ENCODE measurements around the gene SH3D21.
A peak's percentile ranks its signal among the peaks of the same experiment; 100 is the strongest.

Gene SH3D21

DNA sequence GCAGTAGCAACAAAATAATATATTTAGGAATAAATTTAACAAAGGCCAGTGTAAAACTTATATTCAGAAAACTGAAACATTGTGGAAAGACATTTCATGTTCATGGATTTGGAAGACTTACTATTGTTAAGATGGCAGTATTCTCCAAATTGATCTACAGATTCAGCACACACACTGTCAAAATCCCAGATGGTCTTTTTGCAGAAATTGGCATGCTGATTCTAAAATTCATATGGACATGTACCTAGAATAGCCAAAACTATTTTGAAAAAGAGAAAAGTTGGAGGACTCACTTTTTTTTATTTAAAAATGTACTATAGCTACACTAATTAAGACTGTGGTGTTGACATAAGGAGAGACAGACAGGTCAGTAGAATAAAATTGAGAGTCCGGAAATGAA, 32.0 kb upstream of the SH3D21 start:
- TF ChIP-seq, protein P1, sequence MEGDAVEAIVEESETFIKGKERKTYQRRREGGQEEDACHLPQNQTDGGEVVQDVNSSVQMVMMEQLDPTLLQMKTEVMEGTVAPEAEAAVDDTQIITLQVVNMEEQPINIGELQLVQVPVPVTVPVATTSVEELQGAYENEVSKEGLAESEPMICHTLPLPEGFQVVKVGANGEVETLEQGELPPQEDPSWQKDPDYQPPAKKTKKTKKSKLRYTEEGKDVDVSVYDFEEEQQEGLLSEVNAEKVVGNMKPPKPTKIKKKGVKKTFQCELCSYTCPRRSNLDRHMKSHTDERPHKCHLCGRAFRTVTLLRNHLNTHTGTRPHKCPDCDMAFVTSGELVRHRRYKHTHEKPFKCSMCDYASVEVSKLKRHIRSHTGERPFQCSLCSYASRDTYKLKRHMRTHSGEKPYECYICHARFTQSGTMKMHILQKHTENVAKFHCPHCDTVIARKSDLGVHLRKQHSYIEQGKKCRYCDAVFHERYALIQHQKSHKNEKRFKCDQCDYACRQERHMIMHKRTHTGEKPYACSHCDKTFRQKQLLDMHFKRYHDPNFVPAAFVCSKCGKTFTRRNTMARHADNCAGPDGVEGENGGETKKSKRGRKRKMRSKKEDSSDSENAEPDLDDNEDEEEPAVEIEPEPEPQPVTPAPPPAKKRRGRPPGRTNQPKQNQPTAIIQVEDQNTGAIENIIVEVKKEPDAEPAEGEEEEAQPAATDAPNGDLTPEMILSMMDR (IDR thresholded peaks at IDR 0.05), result no peak

DNA sequence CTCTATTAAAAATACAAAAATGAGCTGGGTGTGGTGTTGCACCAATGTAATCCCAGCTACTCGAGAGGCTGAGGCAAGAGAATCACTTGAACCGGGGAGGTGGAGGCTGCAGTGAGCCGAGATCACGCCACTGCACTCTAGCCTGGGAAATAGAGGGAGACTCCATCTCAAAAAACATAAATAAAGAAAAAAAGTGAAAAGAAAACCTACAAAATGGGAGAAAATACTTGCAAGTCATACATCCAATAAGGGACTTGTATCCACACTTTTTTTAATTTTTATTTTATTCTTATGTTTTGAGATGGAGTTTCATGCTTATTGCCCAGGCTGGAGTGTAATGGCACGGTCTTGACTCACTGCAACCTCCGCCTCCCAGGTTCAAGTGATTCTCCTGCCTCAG, 29.5 kb upstream of the SH3D21 start:
- TF ChIP-seq, protein P1 (IDR thresholded peaks at IDR 0.05), result no peak

DNA sequence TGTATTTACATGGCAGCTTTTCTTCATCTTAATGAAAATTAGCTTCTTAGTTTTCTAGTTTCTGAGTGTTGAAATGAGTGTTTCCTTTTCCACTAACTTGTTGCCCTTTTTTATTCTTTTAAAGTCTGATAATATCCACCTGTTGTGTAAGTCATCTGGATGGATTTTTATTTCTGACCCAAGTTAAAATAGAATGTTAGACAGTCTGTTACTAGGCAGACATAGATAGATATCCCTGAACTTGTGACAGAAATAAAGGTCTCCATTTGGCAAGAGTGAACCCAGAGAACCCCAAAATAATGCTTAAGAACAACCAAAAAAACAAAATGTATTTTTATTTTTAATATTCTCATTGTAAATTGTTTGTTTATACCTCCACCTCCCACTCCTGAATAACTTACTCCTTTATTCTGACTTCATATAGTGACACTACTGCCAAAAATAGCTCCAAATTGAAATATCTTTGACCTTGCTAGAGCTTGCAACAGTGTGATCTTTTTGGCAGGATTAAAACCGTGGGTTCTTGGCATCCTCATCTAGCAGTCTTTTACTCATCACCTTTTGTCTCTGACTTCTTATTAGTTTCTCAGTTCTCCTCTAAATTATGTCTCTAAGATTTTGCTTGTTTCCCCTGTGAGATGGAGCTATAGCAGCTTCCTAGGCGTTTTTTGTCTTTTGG, 26.9 kb upstream of the SH3D21 start:
- TF ChIP-seq, protein P1 (IDR thresholded peaks at IDR 0.05), result no peak

DNA sequence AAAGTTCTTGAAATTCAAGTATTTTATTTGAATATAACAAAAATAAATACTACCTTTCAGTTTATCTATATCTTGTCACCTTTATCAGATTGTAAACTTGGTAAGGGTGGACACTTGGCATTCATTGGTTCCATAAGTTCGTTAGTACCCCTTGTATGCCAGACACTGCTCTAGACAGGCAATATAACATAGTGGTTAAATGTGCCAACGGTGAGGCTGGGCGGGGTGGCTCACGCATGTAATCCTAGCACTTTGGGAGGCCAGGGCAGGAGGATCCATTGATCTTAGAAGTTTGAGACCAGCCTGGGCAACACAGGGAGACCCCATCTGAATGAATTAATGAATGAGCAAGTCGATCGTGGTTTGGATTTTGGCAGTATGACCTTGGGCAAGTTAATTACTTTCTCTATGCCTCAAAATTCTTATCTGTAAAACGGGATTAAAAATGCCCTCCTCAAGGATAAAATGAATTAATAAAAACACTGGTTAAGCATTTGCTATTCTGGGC, 26.3 kb upstream of the SH3D21 start:
- TF ChIP-seq, protein P1 (IDR thresholded peaks at IDR 0.05), result no peak

DNA sequence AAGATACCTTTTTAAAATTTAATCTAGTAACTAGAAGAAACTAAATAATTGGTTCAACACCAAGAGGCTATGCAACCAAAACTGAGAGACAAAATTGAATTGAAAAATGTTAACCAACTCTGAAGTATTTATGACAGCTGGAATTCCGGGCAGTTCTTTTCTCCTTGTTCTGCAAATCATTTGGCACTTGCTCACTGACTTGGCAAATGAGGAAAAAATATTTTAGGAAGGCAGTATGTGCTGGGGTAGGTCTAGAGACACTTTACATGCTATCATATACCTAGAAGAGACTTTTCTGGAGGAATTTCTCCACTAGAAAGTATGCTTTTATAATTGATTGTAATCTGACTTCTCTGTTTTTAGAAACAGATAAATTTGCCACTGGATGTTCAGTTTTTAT, 22.1 kb upstream of the SH3D21 start:
- TF ChIP-seq, protein P1 (IDR thresholded peaks at IDR 0.05), result no peak

DNA sequence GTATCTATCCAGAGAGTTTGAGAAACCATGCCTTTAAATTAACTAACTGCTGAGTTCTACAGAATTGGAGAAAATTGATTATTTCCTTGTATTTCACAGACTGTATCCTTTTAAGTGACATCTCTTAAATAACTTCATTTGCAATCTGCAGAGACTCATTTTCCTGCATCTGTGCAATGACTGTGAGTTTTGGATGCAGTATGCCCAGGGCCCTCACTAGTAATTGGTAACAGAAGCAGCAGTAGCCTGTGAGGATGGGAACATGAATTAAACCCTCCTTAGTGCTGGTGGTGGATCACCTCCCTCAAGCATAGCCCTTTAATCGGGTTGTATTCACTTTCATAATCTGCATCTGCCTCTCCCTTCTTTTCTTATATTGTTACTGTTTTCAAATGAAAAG, 21.7 kb upstream of the SH3D21 start:
- TF ChIP-seq, protein P1 (IDR thresholded peaks at IDR 0.05), result no peak

DNA sequence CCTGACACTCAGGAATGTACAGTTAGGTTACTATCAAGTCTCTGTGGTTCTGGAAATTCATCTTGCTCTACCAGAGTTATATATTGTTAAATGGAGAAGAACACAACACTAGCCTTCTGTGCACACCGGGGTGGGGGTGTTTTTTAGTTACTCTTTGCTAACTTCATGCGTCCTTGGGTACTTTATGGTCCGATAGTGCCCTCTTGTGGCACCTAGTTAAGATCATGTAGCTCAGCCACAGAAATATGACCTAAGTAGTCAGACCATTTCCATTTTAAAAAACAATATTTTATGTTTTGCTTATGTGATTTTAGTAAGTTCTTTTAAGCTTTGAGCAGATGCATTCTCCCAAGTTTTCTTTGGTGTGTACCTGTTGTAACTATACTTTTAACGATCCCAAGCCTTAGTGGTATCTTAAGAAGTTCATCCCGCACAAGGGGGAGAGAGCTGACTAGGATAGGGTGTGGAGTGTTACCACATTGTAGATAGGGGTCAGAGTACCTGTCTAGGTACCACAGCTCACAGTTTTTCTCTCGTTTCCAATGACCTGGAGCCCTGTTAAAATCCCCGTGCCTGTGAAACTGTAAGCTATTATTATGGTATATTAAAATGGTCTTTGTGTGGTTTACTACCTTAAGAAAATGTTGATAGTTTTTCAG, 20.6 kb upstream of the SH3D21 start:
- TF ChIP-seq, protein P1 (IDR thresholded peaks at IDR 0.05), result peak; percentile 78
